AG09309 (cell line): Measurements from ENCODE around the gene IL12RB1.

Experiments used
- DNase-seq: peaks from one replicate; pipeline ENCODE4 v3.0.0-alpha.2; 2010; ENCODE audit warnings: low read depth
- H3K4me3 ChIP-seq: 2 replicates; pipeline ENCODE4 v1.5.1; 2011; ENCODE audit warnings: mild to moderate bottlenecking, low read depth, low read length, moderate library complexity; ENCODE audit not compliant: control insufficient read depth
- CTCF ChIP-seq: IDR thresholded peaks from 2 replicates; pipeline ENCODE4 v1.5.1; 2011; ENCODE audit warnings: mild to moderate bottlenecking, low read depth, low read length, inconsistent platforms; ENCODE audit not compliant: insufficient read depth, control insufficient read depth; ENCODE audit errors: missing control alignments

The IL12RB1 gene

GRCh38 chr19:18021121-18021755, 65.5 kb downstream of the IL12RB1 start:
- no peak for TF ChIP-seq CTCF
- H3K4me3 ChIP-seq, result no peak overlapping the region
- peak; percentile 51 for DNase-seq

GRCh38 chr19:18020212-18021085, 66.3 kb downstream of the IL12RB1 start:
- no peak for TF ChIP-seq CTCF
- H3K4me3 ChIP-seq, result no peak overlapping the region
- no peak for DNase-seq

- DNase-seq, result no peak
- no peak overlapping the region for H3K4me3 ChIP-seq
- TF ChIP-seq CTCF, result no peak
These were observed 69.3 kb downstream of the IL12RB1 start for GRCh38 chr19:18017275-18018083.

- DNase-seq, result no peak
- no peak overlapping the region for H3K4me3 ChIP-seq
These were observed 70.4 kb downstream of the IL12RB1 start for GRCh38 chr19:18016209-18016910.

GRCh38 chr19:18014197-18014596, 72.5 kb downstream of the IL12RB1 start:
- DNase-seq, result no peak
- TF ChIP-seq CTCF, result no peak
- no peak overlapping the region for H3K4me3 ChIP-seq

More at GRCh38 chr19:18016209-18016910, 70.4 kb downstream of the IL12RB1 start:
- no peak for TF ChIP-seq CTCF
